Loucy (cell line): ENCODE results near the gene EGLN2.

Experiments used
- H2AFZ ChIP-seq: fragments of 200-600 bp; sonication (generic); 2 replicates; pipeline ENCODE4 v1.6.0; 2016; ENCODE audit warnings: antibody characterized with exemption, mild to moderate bottlenecking, low read length, moderate library complexity
- H3F3A ChIP-seq: fragments of 200-600 bp; 2 replicates; pipeline ENCODE4 v1.6.0; 2016; ENCODE audit warnings: antibody characterized with exemption, low read depth, mild to moderate bottlenecking
- H3K27me3 ChIP-seq: fragments of 200-600 bp; sonication (generic); 2 replicates; pipeline ENCODE4 v1.6.1; 2014; ENCODE audit warnings: low read length, mild to moderate bottlenecking; ENCODE audit not compliant: insufficient read depth, poor library complexity, severe bottlenecking
- H3K36me3 ChIP-seq: fragments of 200-600 bp; sonication (generic); 2 replicates; pipeline ENCODE4 v1.6.1; 2016; ENCODE audit warnings: low read length; ENCODE audit not compliant: insufficient read depth
- H3K4me1 ChIP-seq: fragments of 200-600 bp; sonication (generic); 2 replicates; pipeline ENCODE4 v1.5.1; 2014; ENCODE audit warnings: low read length, mild to moderate bottlenecking; ENCODE audit not compliant: insufficient read depth, poor library complexity, severe bottlenecking
- H3K4me2 ChIP-seq: fragments of 200-600 bp; sonication (generic); 2 replicates; pipeline ENCODE4 v1.6.0; 2014; ENCODE audit warnings: antibody characterized with exemption, low read length, low read depth, mild to moderate bottlenecking; ENCODE audit not compliant: poor library complexity, severe bottlenecking
- H3K4me3 ChIP-seq: fragments of 200-600 bp; sonication (generic); 2 replicates; pipeline ENCODE4 v1.5.1; 2014; ENCODE audit warnings: low read length, mild to moderate bottlenecking, mixed read lengths; ENCODE audit not compliant: poor library complexity, severe bottlenecking
- H3K79me2 ChIP-seq: fragments of 200-600 bp; sonication (generic); 2 replicates; pipeline ENCODE4 v1.6.1; 2014; ENCODE audit warnings: low read length; ENCODE audit not compliant: insufficient read depth
- H3K9ac ChIP-seq: fragments of 200-600 bp; sonication (generic); 2 replicates; pipeline ENCODE4 v1.6.0; 2014; ENCODE audit warnings: mild to moderate bottlenecking, low read depth, low read length, moderate library complexity; ENCODE audit not compliant: poor library complexity, severe bottlenecking
- H3K9me2 ChIP-seq: fragments of 200-600 bp; sonication (generic); replicated peaks from 2 replicates; pipeline ENCODE4 v1.6.1; 2016; ENCODE audit warnings: low read depth, low read length, mixed read lengths
- H3K9me3 ChIP-seq: fragments of 200-600 bp; sonication (generic); 2 replicates; pipeline ENCODE4 v1.6.1; 2014; ENCODE audit warnings: mild to moderate bottlenecking, antibody characterized with exemption, low read length, low read depth; ENCODE audit not compliant: insufficient read depth
- H4K20me1 ChIP-seq: fragments of 200-600 bp; sonication (generic); 2 replicates; pipeline ENCODE4 v1.6.0; 2014; ENCODE audit warnings: antibody characterized with exemption, low read length, mild to moderate bottlenecking; ENCODE audit not compliant: insufficient read depth, poor library complexity, severe bottlenecking
- EZH2phosphoT487 ChIP-seq: fragments of 200-600 bp; IDR thresholded peaks from 2 replicates; pipeline ENCODE4 v1.6.1; 2018; ENCODE audit warnings: antibody characterized with exemption, mild to moderate bottlenecking, moderate library complexity, borderline replicate concordance
- TF ChIP-seq, protein P1 (sequence below): fragments of 200-600 bp; sonication (generic); conservative IDR thresholded peaks from 2 replicates; pipeline ENCODE4 v1.5.1; 2014; ENCODE audit warnings: mild to moderate bottlenecking, antibody characterized with exemption, low read length

EGLN2 gene

GRCh38 chr19:40800339-40800996 lies 1.5 kb downstream of the EGLN2 start:
- H3K9ac ChIP-seq = peak overlapping the region; percentile 94
- H3K27me3 ChIP-seq = no peaks in the 10 kb centered on the region
- peak overlapping the region; percentile 96 for H3K4me3 ChIP-seq
- peaks cover 61% of the 10 kb centered on the region for H3K4me1 ChIP-seq
- 0 out of 2 replicates have a peak, but pooled peaks cover 3% of the 10 kb centered on the region for H3F3A ChIP-seq
- H3K36me3 ChIP-seq = no peaks in the 10 kb centered on the region; the same call in 1 of the 2 replicates
- TF ChIP-seq EZH2phosphoT487 = no peak
- TF ChIP-seq, protein P1, sequence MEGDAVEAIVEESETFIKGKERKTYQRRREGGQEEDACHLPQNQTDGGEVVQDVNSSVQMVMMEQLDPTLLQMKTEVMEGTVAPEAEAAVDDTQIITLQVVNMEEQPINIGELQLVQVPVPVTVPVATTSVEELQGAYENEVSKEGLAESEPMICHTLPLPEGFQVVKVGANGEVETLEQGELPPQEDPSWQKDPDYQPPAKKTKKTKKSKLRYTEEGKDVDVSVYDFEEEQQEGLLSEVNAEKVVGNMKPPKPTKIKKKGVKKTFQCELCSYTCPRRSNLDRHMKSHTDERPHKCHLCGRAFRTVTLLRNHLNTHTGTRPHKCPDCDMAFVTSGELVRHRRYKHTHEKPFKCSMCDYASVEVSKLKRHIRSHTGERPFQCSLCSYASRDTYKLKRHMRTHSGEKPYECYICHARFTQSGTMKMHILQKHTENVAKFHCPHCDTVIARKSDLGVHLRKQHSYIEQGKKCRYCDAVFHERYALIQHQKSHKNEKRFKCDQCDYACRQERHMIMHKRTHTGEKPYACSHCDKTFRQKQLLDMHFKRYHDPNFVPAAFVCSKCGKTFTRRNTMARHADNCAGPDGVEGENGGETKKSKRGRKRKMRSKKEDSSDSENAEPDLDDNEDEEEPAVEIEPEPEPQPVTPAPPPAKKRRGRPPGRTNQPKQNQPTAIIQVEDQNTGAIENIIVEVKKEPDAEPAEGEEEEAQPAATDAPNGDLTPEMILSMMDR = no peak
- peak overlapping the region; percentile 87 for H3K4me2 ChIP-seq
- no peaks in the 10 kb centered on the region for H3K9me2 ChIP-seq
- no peaks in the 10 kb centered on the region for H3K9me3 ChIP-seq
- peaks cover 61% of the 10 kb centered on the region for H4K20me1 ChIP-seq
- no peak overlapping the region for H2AFZ ChIP-seq
- H3K79me2 ChIP-seq = peaks cover 65% of the 10 kb centered on the region

DNA sequence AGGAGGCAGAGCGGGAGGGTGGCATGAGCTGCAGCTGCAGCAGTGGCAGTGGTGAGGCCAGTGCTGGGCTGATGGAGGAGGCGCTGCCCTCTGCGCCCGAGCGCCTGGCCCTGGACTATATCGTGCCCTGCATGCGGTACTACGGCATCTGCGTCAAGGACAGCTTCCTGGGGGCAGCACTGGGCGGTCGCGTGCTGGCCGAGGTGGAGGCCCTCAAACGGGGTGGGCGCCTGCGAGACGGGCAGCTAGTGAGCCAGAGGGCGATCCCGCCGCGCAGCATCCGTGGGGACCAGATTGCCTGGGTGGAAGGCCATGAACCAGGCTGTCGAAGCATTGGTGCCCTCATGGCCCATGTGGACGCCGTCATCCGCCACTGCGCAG lies 2.0 kb downstream of the EGLN2 start:
- peak overlapping the region; percentile 96 for H3K4me3 ChIP-seq
- no peak for TF ChIP-seq EZH2phosphoT487
- TF ChIP-seq, protein P1 = no peak
- H3K9me3 ChIP-seq = no peaks in the 10 kb centered on the region
- H3K4me1 ChIP-seq = peaks cover 64% of the 10 kb centered on the region
- peak overlapping the region; percentile 87 for H3K4me2 ChIP-seq
- peaks cover 67% of the 10 kb centered on the region for H4K20me1 ChIP-seq
- peak overlapping the region; percentile 94 for H3K9ac ChIP-seq
- no peaks in the 10 kb centered on the region for H3K9me2 ChIP-seq
- 0 out of 2 replicates have a peak, but pooled peaks cover 3% of the 10 kb centered on the region for H3F3A ChIP-seq
- H2AFZ ChIP-seq = no peak overlapping the region
- no peaks in the 10 kb centered on the region for H3K27me3 ChIP-seq
- no peaks in the 10 kb centered on the region; the same call in 1 of the 2 replicates for H3K36me3 ChIP-seq
- H3K79me2 ChIP-seq = peaks cover 70% of the 10 kb centered on the region

DNA sequence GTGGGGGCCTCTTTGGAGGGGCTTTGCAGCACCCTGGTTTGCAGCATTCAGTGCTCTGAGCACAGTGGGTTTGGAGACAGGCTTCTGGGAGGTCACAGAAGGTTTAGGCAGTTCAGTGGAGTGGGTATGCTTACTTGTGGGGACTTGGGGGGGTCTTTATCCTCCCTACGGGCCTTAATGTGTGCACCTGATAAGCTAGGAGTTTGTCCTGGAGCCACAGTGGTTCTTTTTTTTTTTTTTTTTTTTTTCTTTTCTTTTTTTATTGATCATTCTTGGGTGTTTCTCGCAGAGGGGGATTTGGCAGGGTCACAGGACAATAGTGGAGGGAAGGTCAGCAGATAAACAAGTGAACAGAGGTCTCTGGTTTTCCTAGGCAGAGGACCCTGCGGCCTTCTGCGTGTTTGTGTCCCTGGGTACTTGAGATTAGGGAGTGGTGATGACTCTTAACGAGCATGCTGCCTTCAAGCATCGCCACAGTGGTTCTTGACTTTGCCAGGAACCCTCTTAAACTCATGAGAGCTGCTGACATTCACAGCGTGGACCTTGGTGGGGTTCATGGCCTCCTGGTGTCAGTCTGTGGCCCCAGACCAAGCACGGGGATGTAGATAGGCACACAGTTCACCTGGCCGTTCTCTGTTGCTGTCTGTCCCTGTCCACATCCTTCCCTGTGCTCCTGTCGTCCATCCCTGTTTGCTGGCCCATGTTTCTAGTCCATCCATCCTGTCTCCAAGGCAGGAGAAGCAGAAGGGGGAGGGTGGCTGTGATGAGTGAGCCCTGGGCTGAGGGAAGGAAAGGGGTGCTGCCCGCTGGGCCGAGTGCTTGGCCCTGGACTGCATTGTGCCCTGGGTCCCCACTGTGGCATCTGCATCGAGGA lies 2.7 kb downstream of the EGLN2 start:
- no peaks in the 10 kb centered on the region for H3K9me2 ChIP-seq
- H3K4me3 ChIP-seq = peak overlapping the region; percentile 96
- H4K20me1 ChIP-seq = peaks cover 73% of the 10 kb centered on the region
- H3K4me2 ChIP-seq = peak overlapping the region; percentile 87
- H2AFZ ChIP-seq = no peak overlapping the region
- TF ChIP-seq EZH2phosphoT487 = no peak
- TF ChIP-seq, protein P1 = no peak
- no peaks in the 10 kb centered on the region for H3K27me3 ChIP-seq
- no peaks in the 10 kb centered on the region for H3K9me3 ChIP-seq
- peaks cover 77% of the 10 kb centered on the region for H3K79me2 ChIP-seq
- no peaks in the 10 kb centered on the region; the same call in 1 of the 2 replicates for H3K36me3 ChIP-seq
- 0 out of 2 replicates have a peak, but pooled peaks cover 3% of the 10 kb centered on the region for H3F3A ChIP-seq
- H3K4me1 ChIP-seq = peaks cover 70% of the 10 kb centered on the region
- H3K9ac ChIP-seq = peak overlapping the region; percentile 94
